ENCODE measurements around the gene HSD17B3. TPM values are rescaled to one million over a fixed set of nuclear protein-coding genes. Genes with fewer than 3 reads are reported as not detected.

The HSD17B3 gene
- total and polyA plus RNA-seq, 2 of the 13 experiments (the other 11 are each of a cell fraction or from before 2014, with no cell fraction given): 0.12 TPM; not detected in 1

GRCh38 chr9:96217294-96217707 lies 84.7 kb downstream of the HSD17B3 start:
- ATAC-seq: peak; percentile 5; the same call in 1 of the 3 replicates
- Histone ChIP-seq H3K4me3 (replicated peaks in 1 of 3; ENCODE audit: insufficient read depth in 1 of 3, low read depth in 2 of 3, low read length in 3 of 3) (peak overlapping the region; percentile 35 to 72 (median 39); a peak in 5 of 6 replicates), H3K9ac (ENCODE audit: insufficient read depth, low read depth, low read length) (0 out of 2 replicates have a peak overlapping the region, but pooled peaks have one; percentile 4), H3K79me2 (ENCODE audit: insufficient read depth, low read length) (no peaks in the 10 kb centered on the region), H3K4me2 (ENCODE audit: low read depth, low read length) (peak overlapping the region; percentile 99), H3K4me1 (ENCODE audit: insufficient read depth, low read length) (peaks cover 10% of the 10 kb centered on the region), H2AFZ (ENCODE audit: low read length) (no peak overlapping the region), H3K27ac (ENCODE audit: extremely low read length, insufficient read depth, low read length) (no peak overlapping the region), H3K9me3 (ENCODE audit: low read length) (no peaks in the 10 kb centered on the region), H4K20me1 (ENCODE audit: insufficient read depth, low read length) (no peaks in the 10 kb centered on the region), H3K27me3 (ENCODE audit: control insufficient read depth in 1 of 2, insufficient read depth in 2 of 2, low read length in 2 of 2) (peaks cover 0 to 38% of the 10 kb centered on the region in 2 experiments; a peak in 3 of 5 replicates), H3K36me3 (replicated peaks in 1 of 2; ENCODE audit: control insufficient read depth in 1 of 2, insufficient read depth in 2 of 2, low read length in 2 of 2) (no peaks in the 10 kb centered on the region)
- ChIA-PET CTCF (ENCODE audit: low intra/inter-chr PET ratio, low total read pairs) (interaction anchor here (0.8 to 1.3 kb wide), 3 partner anchors 100 to 1086 kb away, joined by 3 to 4 read pairs (median 3); no protein-coding TSS in a partner anchor), POLR2A (interaction anchor here (0.8 kb wide), 1 partner anchor 342 kb away, joined by 3 read pairs; the partner anchor contains the start of gene ERCC6L2)
- WGBS (ENCODE audit: low lambda C conversion rate): 10% methylated on average over 8 of the region's 11 CpGs
- no TSS peak for BruUV-seq (replicated peaks)
- in situ Hi-C loops (cut with HindIII; ENCODE audit: extremely low pct_ligation_motif_present, low pct_unique_long_range_greater_than_20kb) (no loop called here), intact Hi-C loops (cut with micrococcal nuclease; ENCODE audit: unreplicated experiment) (loop anchor here (5.0 to 10.0 kb wide), 3 partner anchors 152 to 702 kb away; partner anchors contain the start of genes ERCC6L2 and PTCH1)
- no peak for FAIRE-seq
- no peak for DNase-seq (ENCODE audit: low spot score)
- TF ChIP-seq DMTF1 (CRISPR knock-in tag; IDR thresholded peaks at IDR 0.05): no peak

- Histone ChIP-seq H4K20me1 (ENCODE audit: insufficient read depth, low read length) (no peaks in the 10 kb centered on the region), H3K9me3 (ENCODE audit: low read length) (no peaks in the 10 kb centered on the region), H2AFZ (ENCODE audit: low read length) (no peak overlapping the region), H3K27me3 (ENCODE audit: control insufficient read depth in 1 of 2, insufficient read depth in 2 of 2, low read length in 2 of 2) (peaks cover 0 to 38% of the 10 kb centered on the region in 2 experiments; a peak in 3 of 5 replicates), H3K4me2 (ENCODE audit: low read depth, low read length) (no peak overlapping the region), H3K79me2 (ENCODE audit: insufficient read depth, low read length) (no peaks in the 10 kb centered on the region), H3K36me3 (replicated peaks in 1 of 2; ENCODE audit: control insufficient read depth in 1 of 2, insufficient read depth in 2 of 2, low read length in 2 of 2) (no peaks in the 10 kb centered on the region), H3K4me3 (replicated peaks in 1 of 3; ENCODE audit: insufficient read depth in 1 of 3, low read depth in 2 of 3, low read length in 3 of 3) (no peak overlapping the region), H3K9ac (ENCODE audit: insufficient read depth, low read depth, low read length) (no peak overlapping the region), H3K4me1 (ENCODE audit: insufficient read depth, low read length) (peaks cover 10% of the 10 kb centered on the region), H3K27ac (ENCODE audit: extremely low read length, insufficient read depth, low read length) (no peak overlapping the region)
- CTCF ChIA-PET (ENCODE audit: low intra/inter-chr PET ratio, low total read pairs): no interaction called here
- no TSS peak for BruUV-seq (replicated peaks)
- in situ Hi-C loops (cut with HindIII; ENCODE audit: extremely low pct_ligation_motif_present, low pct_unique_long_range_greater_than_20kb) (no loop called here), intact Hi-C loops (cut with micrococcal nuclease; ENCODE audit: unreplicated experiment) (loop anchor here (5.0 to 10.0 kb wide), 3 partner anchors 152 to 702 kb away; partner anchors contain the start of genes ERCC6L2 and PTCH1)
- FAIRE-seq: no peak
- TF ChIP-seq RELA (CRISPR knock-in tag; IDR thresholded peaks at IDR 0.05) (no peak), FOXO1 (CRISPR knock-in tag; IDR thresholded peaks at IDR 0.05) (no peak), ISX (CRISPR knock-in tag; conservative IDR thresholded peaks at IDR 0.05) (no peak), ZUFSP (CRISPR knock-in tag; IDR thresholded peaks at IDR 0.05; ENCODE audit: borderline replicate concordance) (no peak)
- WGBS (ENCODE audit: low lambda C conversion rate): 66% methylated on average over 5 of the region's 5 CpGs
- POLR2A ChIA-PET: no interaction called here
- ATAC-seq: no peak
- no peak for DNase-seq (ENCODE audit: low spot score)
Measured at GRCh38 chr9:96216583-96216982, 85.4 kb downstream of the HSD17B3 start.

Data from HepG2 (cell line).